Endodermal cell (in vitro differentiated cells): Measurements from ENCODE around the gene AQP10. TPM values are rescaled to one million over a fixed set of nuclear protein-coding genes. Genes with fewer than 3 reads are reported as not detected.
A peak's percentile ranks its signal among the peaks of the same experiment; 100 is the strongest.

ENCODE experiments used
- DNase-seq: peaks from one replicate; pipeline ENCODE4 v3.0.0-alpha.2; 2017
- H3K27ac ChIP-seq: 2 replicates; pipeline ENCODE4 v1.5.1; 2013; ENCODE audit warnings: mild to moderate bottlenecking, low read depth, low read length, moderate library complexity
- H3K27me3 ChIP-seq: 2 replicates; pipeline ENCODE4 v1.6.1; 2013; ENCODE audit warnings: mild to moderate bottlenecking, low read length, moderate library complexity; ENCODE audit not compliant: insufficient read depth, control insufficient read depth, poor library complexity, severe bottlenecking
- H3K36me3 ChIP-seq: 2 replicates; pipeline ENCODE4 v1.7.0; 2013; ENCODE audit warnings: mild to moderate bottlenecking, low read length, moderate library complexity; ENCODE audit not compliant: control insufficient read depth, insufficient read depth
- H3K4me1 ChIP-seq: one replicate; pipeline ENCODE4 v1.7.0; 2013; ENCODE audit warnings: low read length; ENCODE audit not compliant: control insufficient read depth, insufficient read depth
- H3K4me3 ChIP-seq: 2 replicates; pipeline ENCODE4 v1.5.1; 2013; ENCODE audit warnings: mild to moderate bottlenecking, low read length, moderate library complexity
- H3K9ac ChIP-seq: 2 replicates; pipeline ENCODE4 v1.6.1; 2013; ENCODE audit warnings: mild to moderate bottlenecking, low read length, moderate library complexity; ENCODE audit not compliant: poor library complexity, severe bottlenecking; ENCODE audit errors: extremely low read depth
- H3K9me3 ChIP-seq: 2 replicates; pipeline ENCODE4 v1.6.1; 2013; ENCODE audit warnings: mild to moderate bottlenecking, low read length, moderate library complexity; ENCODE audit not compliant: control insufficient read depth
- H3K27ac Mint-ChIP-seq: 2 replicates; pipeline ENCODE4 v1.8.0; 2020; ENCODE audit warnings: mixed read lengths
- H3K27me3 Mint-ChIP-seq: 2 replicates; pipeline ENCODE4 v1.8.0; 2021; ENCODE audit warnings: mild to moderate bottlenecking, mixed read lengths; ENCODE audit not compliant: insufficient read depth
- H3K36me3 Mint-ChIP-seq: 2 replicates; pipeline ENCODE4 v1.8.0; 2020; ENCODE audit warnings: low read depth, mixed read lengths
- H3K4me1 Mint-ChIP-seq: 2 replicates; pipeline ENCODE4 v1.8.0; 2020; ENCODE audit warnings: mixed read lengths
- H3K4me3 Mint-ChIP-seq: 2 replicates; pipeline ENCODE4 v1.8.0; 2020; ENCODE audit warnings: mild to moderate bottlenecking, moderate library complexity, mixed read lengths
- H3K9me3 Mint-ChIP-seq: 2 replicates; pipeline ENCODE4 v1.8.0; 2020; ENCODE audit warnings: mild to moderate bottlenecking, mixed read lengths
- CTCF ChIP-seq: fragments of 200-600 bp; sonication (generic); conservative IDR thresholded peaks from 2 replicates; pipeline ENCODE4 v1.5.0; 2021; ENCODE audit warnings: antibody characterized with exemption, mild to moderate bottlenecking
- WGBS, 2 experiments: methylation state at CpG; one replicate each; pipeline versions ENCODE4 v1.1.5 to v1.1.7; 2013; ENCODE audit warnings: missing lambda C conversion rate in 2 of 2, mixed read lengths in 1 of 2; ENCODE audit not compliant: insufficient coverage in 1 of 2, insufficient read length in 1 of 2; 5-methylcytosine and 5-hydroxymethylcytosine counted together
- total RNA-seq, 2 donors: library from RNA; stranded (reverse); fragmentation: NEBNext Ultra II Directional in 1 of 2; extraction: Animal tissue kit (Norgen Biotek cat#: 25700) in 1 of 2; gene quantifications; 2 replicates in 1 of 2; 3 replicates in 1 of 2; pipeline ENCODE4 v1.2.1, GENCODE V29; 2021

The AQP10 gene
- total RNA-seq, 2 donors from 2014 or later, result not detected

GRCh38 chr1:154327466-154328317 is 6.8 kb downstream of the AQP10 start:
- Mint-ChIP-seq H3K4me3 (peak overlapping the region; percentile 60), H3K4me1 (peaks cover 31% of the 10 kb centered on the region), H3K36me3 (peaks cover 22% of the 10 kb centered on the region), H3K9me3 (no peaks in the 10 kb centered on the region), H3K27me3 (peaks cover 17% of the 10 kb centered on the region), H3K27ac (no peak overlapping the region)
- peaks cover 25% of the 10 kb centered on the region for H3K36me3 ChIP-seq
- H3K9ac ChIP-seq, result no peak overlapping the region
- 72 to 74% methylated on average over 3 to 5 of the region's 5 CpGs for WGBS, 2 experiments
- H3K4me1 ChIP-seq, result no peaks in the 10 kb centered on the region
- H3K4me3 ChIP-seq, result peak overlapping the region; percentile 75
- no peak overlapping the region for H3K27ac ChIP-seq
- peaks cover 6% of the 10 kb centered on the region for H3K27me3 ChIP-seq
- peak; percentile 59 for DNase-seq
- TF ChIP-seq CTCF, result no peak
- no peaks in the 10 kb centered on the region for H3K9me3 ChIP-seq

DNA sequence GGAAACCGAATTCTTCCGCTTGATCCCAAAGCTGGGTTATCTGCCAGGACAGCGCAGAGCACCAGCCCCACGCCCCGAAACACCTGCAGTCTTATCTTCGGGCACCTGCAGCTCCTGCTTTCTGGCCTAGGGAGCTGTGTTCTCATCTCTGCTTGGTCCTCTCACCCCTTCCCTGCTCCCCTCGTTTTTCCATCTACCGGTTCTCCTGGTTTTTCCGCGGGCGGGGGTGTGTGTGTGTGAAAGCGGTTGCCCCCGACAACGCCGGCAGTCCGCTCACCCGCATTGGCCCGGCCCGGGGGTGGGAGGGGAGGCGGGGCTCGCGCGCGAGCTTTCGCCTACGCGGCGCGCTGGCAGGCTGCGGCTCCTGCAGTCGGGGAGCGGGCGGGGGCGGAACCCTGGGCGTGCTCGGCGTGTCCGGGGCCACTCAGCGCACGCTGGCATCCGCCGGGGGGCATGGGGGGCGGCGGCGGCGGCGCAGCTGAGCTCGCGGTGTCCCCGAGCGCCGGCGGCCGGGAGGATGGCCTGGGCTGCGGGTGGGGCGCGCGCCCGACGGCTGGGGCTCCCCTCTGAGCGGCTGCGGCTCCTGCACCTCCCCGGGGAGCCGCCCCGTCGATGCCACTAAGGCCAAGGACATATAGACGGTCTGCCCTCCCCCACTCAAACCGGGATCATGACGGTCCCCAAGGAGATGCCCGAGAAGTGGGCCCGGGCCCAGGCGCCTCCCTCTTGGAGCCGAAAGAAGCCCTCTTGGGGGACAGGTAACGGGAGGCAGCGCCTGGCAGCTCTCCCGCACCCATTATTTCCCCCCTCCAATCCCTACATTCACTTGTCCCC is 7.6 kb downstream of the AQP10 start:
- Mint-ChIP-seq H3K36me3 (peaks cover 27% of the 10 kb centered on the region), H3K27me3 (peaks cover 9% of the 10 kb centered on the region), H3K4me1 (peaks cover 31% of the 10 kb centered on the region), H3K9me3 (no peaks in the 10 kb centered on the region), H3K4me3 (peak overlapping the region; percentile 60), H3K27ac (peak overlapping the region; percentile 64)
- H3K4me1 ChIP-seq, result no peaks in the 10 kb centered on the region
- no peak overlapping the region for H3K9ac ChIP-seq
- WGBS, 2 experiments, result 8 to 26% methylated on average over 14 to 76 of the region's 76 CpGs
- H3K9me3 ChIP-seq, result no peaks in the 10 kb centered on the region
- peak overlapping the region; percentile 75 for H3K4me3 ChIP-seq
- H3K27ac ChIP-seq, result no peak overlapping the region
- no peak for TF ChIP-seq CTCF
- no peaks in the 10 kb centered on the region for H3K27me3 ChIP-seq
- H3K36me3 ChIP-seq, result peaks cover 27% of the 10 kb centered on the region
- DNase-seq, result peak; percentile 87

GRCh38 chr1:154329152-154329521 is 8.2 kb downstream of the AQP10 start:
- WGBS, 2 experiments, result 44 to 46% methylated on average over 3 to 6 of the region's 6 CpGs
- peak; percentile 90 for DNase-seq
- no peaks in the 10 kb centered on the region for H3K9me3 ChIP-seq
- no peaks in the 10 kb centered on the region for H3K4me1 ChIP-seq
- Mint-ChIP-seq H3K4me1 (peaks cover 34% of the 10 kb centered on the region), H3K27me3 (peaks cover 3% of the 10 kb centered on the region), H3K9me3 (no peaks in the 10 kb centered on the region), H3K4me3 (peak overlapping the region; percentile 60), H3K27ac (peak overlapping the region; percentile 64), H3K36me3 (peaks cover 32% of the 10 kb centered on the region)
- no peak overlapping the region for H3K9ac ChIP-seq
- TF ChIP-seq CTCF, result peak; percentile 81
- peak overlapping the region; percentile 66 for H3K4me3 ChIP-seq
- H3K27ac ChIP-seq, result peak overlapping the region; percentile 21
- no peaks in the 10 kb centered on the region for H3K27me3 ChIP-seq
- H3K36me3 ChIP-seq, result peaks cover 27% of the 10 kb centered on the region
